Measurements from ENCODE around the gene ARSI. TPM values are rescaled to one million over a fixed set of nuclear protein-coding genes. Genes with fewer than 3 reads are reported as not detected.

ARSI gene
- polyA plus RNA-seq, 1 of the 3 experiments (the other 2 are of a cell fraction) = 0.20 TPM

DNA sequence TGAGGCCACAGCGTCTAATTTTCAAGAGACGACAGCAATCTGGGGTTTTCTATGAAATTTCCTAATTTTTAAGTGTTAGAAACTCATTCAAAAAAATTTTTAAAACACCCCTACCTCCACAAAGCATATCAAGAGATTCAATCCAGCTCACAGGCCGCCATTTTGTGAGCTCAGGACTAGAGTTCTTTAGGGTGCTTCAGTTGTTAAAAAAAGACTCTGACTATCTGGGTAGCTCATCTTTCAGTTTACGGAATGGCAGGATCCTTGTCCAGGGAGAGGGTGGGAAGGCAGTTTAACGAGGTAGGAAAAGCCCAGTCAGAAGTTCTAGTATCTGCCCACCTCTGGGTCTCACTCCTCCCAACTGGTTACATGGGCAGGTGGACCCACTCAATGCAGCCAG lies 56.3 kb downstream of the ARSI start:
- no peak overlapping the region for H2AFZ ChIP-seq (ENCODE audit: low read depth)
- H3K4me1 ChIP-seq (ENCODE audit: control insufficient read depth in 1 of 2, insufficient read depth in 2 of 2, low read depth in 1 of 2, low read length in 1 of 2) = peaks cover 0 to 19% of the 10 kb centered on the region in 2 experiments; a peak in 1 of 4 replicates

More for the DNA sequence above, 56.3 kb downstream of the ARSI start:
- Histone ChIP-seq H3F3A (replicated peaks; ENCODE audit: insufficient read depth) (no peaks in the 10 kb centered on the region), H3K9me3 (no peaks in the 10 kb centered on the region), H3K27ac (ENCODE audit: low read depth in 2 of 2, low read length in 1 of 2) (no peak overlapping the region), H3K9ac (no peak overlapping the region), H3K27me3 (ENCODE audit: insufficient read depth) (no peaks in the 10 kb centered on the region), H3K79me2 (ENCODE audit: insufficient read depth) (no peaks in the 10 kb centered on the region), H3K9me2 (no peaks in the 10 kb centered on the region), H4K20me1 (ENCODE audit: insufficient read depth) (no peaks in the 10 kb centered on the region), H3K36me3 (replicated peaks in 1 of 2; ENCODE audit: control insufficient read depth in 1 of 2, insufficient read depth in 2 of 2, low read length in 1 of 2) (no peaks in the 10 kb centered on the region), H3K4me2 (no peak overlapping the region), H3K4me3 (ENCODE audit: low read depth in 2 of 2, low read length in 1 of 2) (no peak overlapping the region)
- 79% methylated on average over 5 of the region's 5 CpGs for WGBS (ENCODE audit: low lambda C conversion rate)
- no peak for DNase-seq
- POLR2A ChIA-PET = no interaction called here
- no peak for TF ChIP-seq MXI1 (IDR thresholded peaks at IDR 0.05; ENCODE audit: low read depth, low read length)
- TF ChIP-seq, protein P1, sequence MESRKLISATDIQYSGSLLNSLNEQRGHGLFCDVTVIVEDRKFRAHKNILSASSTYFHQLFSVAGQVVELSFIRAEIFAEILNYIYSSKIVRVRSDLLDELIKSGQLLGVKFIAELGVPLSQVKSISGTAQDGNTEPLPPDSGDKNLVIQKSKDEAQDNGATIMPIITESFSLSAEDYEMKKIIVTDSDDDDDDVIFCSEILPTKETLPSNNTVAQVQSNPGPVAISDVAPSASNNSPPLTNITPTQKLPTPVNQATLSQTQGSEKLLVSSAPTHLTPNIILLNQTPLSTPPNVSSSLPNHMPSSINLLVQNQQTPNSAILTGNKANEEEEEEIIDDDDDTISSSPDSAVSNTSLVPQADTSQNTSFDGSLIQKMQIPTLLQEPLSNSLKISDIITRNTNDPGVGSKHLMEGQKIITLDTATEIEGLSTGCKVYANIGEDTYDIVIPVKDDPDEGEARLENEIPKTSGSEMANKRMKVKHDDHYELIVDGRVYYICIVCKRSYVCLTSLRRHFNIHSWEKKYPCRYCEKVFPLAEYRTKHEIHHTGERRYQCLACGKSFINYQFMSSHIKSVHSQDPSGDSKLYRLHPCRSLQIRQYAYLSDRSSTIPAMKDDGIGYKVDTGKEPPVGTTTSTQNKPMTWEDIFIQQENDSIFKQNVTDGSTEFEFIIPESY (IDR thresholded peaks at IDR 0.05; ENCODE audit: borderline replicate concordance, low read depth) = no peak
- TF ChIP-seq FOXJ3 (CRISPR knock-in tag; IDR thresholded peaks at IDR 0.05) = no peak
- no peak for TF ChIP-seq ELF1 (IDR thresholded peaks at IDR 0.05)
- TF ChIP-seq RAD21 (IDR thresholded peaks at IDR 0.05; ENCODE audit: low read length) = no peak
- TF ChIP-seq, protein P2, sequence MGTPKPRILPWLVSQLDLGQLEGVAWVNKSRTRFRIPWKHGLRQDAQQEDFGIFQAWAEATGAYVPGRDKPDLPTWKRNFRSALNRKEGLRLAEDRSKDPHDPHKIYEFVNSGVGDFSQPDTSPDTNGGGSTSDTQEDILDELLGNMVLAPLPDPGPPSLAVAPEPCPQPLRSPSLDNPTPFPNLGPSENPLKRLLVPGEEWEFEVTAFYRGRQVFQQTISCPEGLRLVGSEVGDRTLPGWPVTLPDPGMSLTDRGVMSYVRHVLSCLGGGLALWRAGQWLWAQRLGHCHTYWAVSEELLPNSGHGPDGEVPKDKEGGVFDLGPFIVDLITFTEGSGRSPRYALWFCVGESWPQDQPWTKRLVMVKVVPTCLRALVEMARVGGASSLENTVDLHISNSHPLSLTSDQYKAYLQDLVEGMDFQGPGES (IDR thresholded peaks at IDR 0.05; ENCODE audit: low read depth, low read length) = no peak
- no peak for TF ChIP-seq JUND (IDR thresholded peaks at IDR 0.05)
- no peak for TF ChIP-seq NRF1 (IDR thresholded peaks at IDR 0.05; ENCODE audit: low read depth, low read length)
- no peak for TF ChIP-seq SMC3 (IDR thresholded peaks at IDR 0.05; ENCODE audit: low read depth, low read length)
- TF ChIP-seq, protein P3, sequence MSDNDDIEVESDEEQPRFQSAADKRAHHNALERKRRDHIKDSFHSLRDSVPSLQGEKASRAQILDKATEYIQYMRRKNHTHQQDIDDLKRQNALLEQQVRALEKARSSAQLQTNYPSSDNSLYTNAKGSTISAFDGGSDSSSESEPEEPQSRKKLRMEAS (IDR thresholded peaks at IDR 0.05; ENCODE audit: low read depth) = no peak
- TF ChIP-seq EP300 (IDR thresholded peaks at IDR 0.05; ENCODE audit: borderline replicate concordance in 1 of 2, low read depth in 1 of 2, low read length in 1 of 2) = no peak
- no peak for TF ChIP-seq MEF2A (IDR thresholded peaks at IDR 0.05; ENCODE audit: borderline replicate concordance, low read depth)
- TF ChIP-seq, protein P4, sequence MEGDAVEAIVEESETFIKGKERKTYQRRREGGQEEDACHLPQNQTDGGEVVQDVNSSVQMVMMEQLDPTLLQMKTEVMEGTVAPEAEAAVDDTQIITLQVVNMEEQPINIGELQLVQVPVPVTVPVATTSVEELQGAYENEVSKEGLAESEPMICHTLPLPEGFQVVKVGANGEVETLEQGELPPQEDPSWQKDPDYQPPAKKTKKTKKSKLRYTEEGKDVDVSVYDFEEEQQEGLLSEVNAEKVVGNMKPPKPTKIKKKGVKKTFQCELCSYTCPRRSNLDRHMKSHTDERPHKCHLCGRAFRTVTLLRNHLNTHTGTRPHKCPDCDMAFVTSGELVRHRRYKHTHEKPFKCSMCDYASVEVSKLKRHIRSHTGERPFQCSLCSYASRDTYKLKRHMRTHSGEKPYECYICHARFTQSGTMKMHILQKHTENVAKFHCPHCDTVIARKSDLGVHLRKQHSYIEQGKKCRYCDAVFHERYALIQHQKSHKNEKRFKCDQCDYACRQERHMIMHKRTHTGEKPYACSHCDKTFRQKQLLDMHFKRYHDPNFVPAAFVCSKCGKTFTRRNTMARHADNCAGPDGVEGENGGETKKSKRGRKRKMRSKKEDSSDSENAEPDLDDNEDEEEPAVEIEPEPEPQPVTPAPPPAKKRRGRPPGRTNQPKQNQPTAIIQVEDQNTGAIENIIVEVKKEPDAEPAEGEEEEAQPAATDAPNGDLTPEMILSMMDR (IDR thresholded peaks at IDR 0.05) = no peak
- no peak for TF ChIP-seq RCOR1 (IDR thresholded peaks at IDR 0.05; ENCODE audit: low read length)
- TF ChIP-seq, protein P5, sequence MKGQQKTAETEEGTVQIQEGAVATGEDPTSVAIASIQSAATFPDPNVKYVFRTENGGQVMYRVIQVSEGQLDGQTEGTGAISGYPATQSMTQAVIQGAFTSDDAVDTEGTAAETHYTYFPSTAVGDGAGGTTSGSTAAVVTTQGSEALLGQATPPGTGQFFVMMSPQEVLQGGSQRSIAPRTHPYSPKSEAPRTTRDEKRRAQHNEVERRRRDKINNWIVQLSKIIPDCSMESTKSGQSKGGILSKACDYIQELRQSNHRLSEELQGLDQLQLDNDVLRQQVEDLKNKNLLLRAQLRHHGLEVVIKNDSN (IDR thresholded peaks at IDR 0.05; ENCODE audit: borderline replicate concordance, low read depth) = no peak
- no peak for TF ChIP-seq RXRA (IDR thresholded peaks at IDR 0.05; ENCODE audit: borderline replicate concordance, low read depth)
- CTCF ChIA-PET = interaction anchor here (0.6 to 1.9 kb wide), 8 partner anchors 10 to 256 kb away, joined by 3 to 7 read pairs (median 4); no protein-coding TSS in a partner anchor

Other genes with a start within 250 kb of the ARSI start
- gene CSF1R, start 216.4 kb downstream of the ARSI start, polyA plus RNA-seq (2012; rRNA removed) = 0.15 and 0.25 TPM in 2 replicates
- gene PDGFRB, start 147.1 kb downstream of the ARSI start, polyA plus RNA-seq (2012; rRNA removed) = 25.9 and 32.1 TPM in 2 replicates
- gene CDX1, start 136.1 kb downstream of the ARSI start, polyA plus RNA-seq (2012; rRNA removed) = 0.23 and 0.26 TPM in 2 replicates
- gene SLC6A7, start 112.8 kb downstream of the ARSI start, polyA plus RNA-seq (2012; rRNA removed) = not detected in 2 replicates
- gene CAMK2A, start 13.1 kb downstream of the ARSI start, polyA plus RNA-seq (2012; rRNA removed) = 0.05 and 0.10 TPM in 2 replicates
- gene TCOF1, start 54.8 kb upstream of the ARSI start, polyA plus RNA-seq (2012; rRNA removed) = 21.9 and 33.0 TPM in 2 replicates
- 0.15 and 0.26 TPM in 2 replicates for gene CD74, start 110.0 kb upstream of the ARSI start, polyA plus RNA-seq (2012; rRNA removed)
- 10,227 and 11,441 TPM in 2 replicates for gene RPS14, start 146.8 kb upstream of the ARSI start, polyA plus RNA-seq (2012; rRNA removed)
- 29.2 and 33.8 TPM in 2 replicates for gene NDST1, start 205.2 kb upstream of the ARSI start, polyA plus RNA-seq (2012; rRNA removed)